NCI-H146 treated with DMSO at 0.1 percent for 48 hours (cell line): ENCODE measurements around the gene ECM2.
"Not testable (repeated sequence)": the region's sequence is repeated elsewhere in the genome, so short reads cannot be mapped to it uniquely, and the experiment has no call there.

Experiments
- DNase-seq: peaks from one replicate; lab custom pipeline; 2025; ENCODE audit not compliant: unreplicated experiment; lab: John Stamatoyannopoulos, UW

The ECM2 gene

GRCh38 chr9:92535940-92536850, at the start of gene ECM2:
Gene ECM2 (minus strand): TSS chr9:92535990. CDS start chr9:92522866, 13,124 bp downstream.
- no peak for DNase-seq

GRCh38 chr9:92576175-92576574, 40.4 kb upstream of the ECM2 start:
- no peak for DNase-seq

- DNase-seq = not testable (repeated sequence)
Measured at GRCh38 chr9:92573612-92574011, 37.8 kb upstream of the ECM2 start.

- DNase-seq = not testable (repeated sequence)
Measured at GRCh38 chr9:92571871-92572270, 36.1 kb upstream of the ECM2 start.

GRCh38 chr9:92564982-92565381, 29.2 kb upstream of the ECM2 start:
- no peak for DNase-seq

- no peak for DNase-seq
Measured at GRCh38 chr9:92564504-92564903, 28.7 kb upstream of the ECM2 start.

GRCh38 chr9:92563116-92564100, 27.6 kb upstream of the ECM2 start:
- no peak for DNase-seq

GRCh38 chr9:92562461-92562967, 26.7 kb upstream of the ECM2 start:
- no peak for DNase-seq

GRCh38 chr9:92561374-92562330, 25.9 kb upstream of the ECM2 start:
- DNase-seq = no peak

- no peak for DNase-seq
Measured at GRCh38 chr9:92558612-92559374, 23.0 kb upstream of the ECM2 start.

GRCh38 chr9:92550765-92551164, 15.0 kb upstream of the ECM2 start:
- no peak for DNase-seq

- no peak for DNase-seq
Measured at GRCh38 chr9:92547356-92547755, 11.6 kb upstream of the ECM2 start.

- DNase-seq = no peak
Measured at GRCh38 chr9:92545002-92545510, 9.3 kb upstream of the ECM2 start.

GRCh38 chr9:92543972-92544371, 8.2 kb upstream of the ECM2 start:
- DNase-seq = no peak

GRCh38 chr9:92538541-92538940, 2.8 kb upstream of the ECM2 start:
- DNase-seq = no peak

- DNase-seq = no peak
Measured at GRCh38 chr9:92534674-92535073, 1.1 kb downstream of the ECM2 start.

GRCh38 chr9:92534204-92534603, 1.6 kb downstream of the ECM2 start:
- no peak for DNase-seq

GRCh38 chr9:92530893-92531292, 4.9 kb downstream of the ECM2 start:
- no peak for DNase-seq

GRCh38 chr9:92529124-92529523, 6.7 kb downstream of the ECM2 start:
- no peak for DNase-seq
